ENCODE measurements around the gene CHSY1.
"Not testable (repeated sequence)": the region's sequence is repeated elsewhere in the genome, so short reads cannot be mapped to it uniquely, and the experiment has no call there.

The CHSY1 gene, protein sequence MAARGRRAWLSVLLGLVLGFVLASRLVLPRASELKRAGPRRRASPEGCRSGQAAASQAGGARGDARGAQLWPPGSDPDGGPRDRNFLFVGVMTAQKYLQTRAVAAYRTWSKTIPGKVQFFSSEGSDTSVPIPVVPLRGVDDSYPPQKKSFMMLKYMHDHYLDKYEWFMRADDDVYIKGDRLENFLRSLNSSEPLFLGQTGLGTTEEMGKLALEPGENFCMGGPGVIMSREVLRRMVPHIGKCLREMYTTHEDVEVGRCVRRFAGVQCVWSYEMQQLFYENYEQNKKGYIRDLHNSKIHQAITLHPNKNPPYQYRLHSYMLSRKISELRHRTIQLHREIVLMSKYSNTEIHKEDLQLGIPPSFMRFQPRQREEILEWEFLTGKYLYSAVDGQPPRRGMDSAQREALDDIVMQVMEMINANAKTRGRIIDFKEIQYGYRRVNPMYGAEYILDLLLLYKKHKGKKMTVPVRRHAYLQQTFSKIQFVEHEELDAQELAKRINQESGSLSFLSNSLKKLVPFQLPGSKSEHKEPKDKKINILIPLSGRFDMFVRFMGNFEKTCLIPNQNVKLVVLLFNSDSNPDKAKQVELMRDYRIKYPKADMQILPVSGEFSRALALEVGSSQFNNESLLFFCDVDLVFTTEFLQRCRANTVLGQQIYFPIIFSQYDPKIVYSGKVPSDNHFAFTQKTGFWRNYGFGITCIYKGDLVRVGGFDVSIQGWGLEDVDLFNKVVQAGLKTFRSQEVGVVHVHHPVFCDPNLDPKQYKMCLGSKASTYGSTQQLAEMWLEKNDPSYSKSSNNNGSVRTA

DNA sequence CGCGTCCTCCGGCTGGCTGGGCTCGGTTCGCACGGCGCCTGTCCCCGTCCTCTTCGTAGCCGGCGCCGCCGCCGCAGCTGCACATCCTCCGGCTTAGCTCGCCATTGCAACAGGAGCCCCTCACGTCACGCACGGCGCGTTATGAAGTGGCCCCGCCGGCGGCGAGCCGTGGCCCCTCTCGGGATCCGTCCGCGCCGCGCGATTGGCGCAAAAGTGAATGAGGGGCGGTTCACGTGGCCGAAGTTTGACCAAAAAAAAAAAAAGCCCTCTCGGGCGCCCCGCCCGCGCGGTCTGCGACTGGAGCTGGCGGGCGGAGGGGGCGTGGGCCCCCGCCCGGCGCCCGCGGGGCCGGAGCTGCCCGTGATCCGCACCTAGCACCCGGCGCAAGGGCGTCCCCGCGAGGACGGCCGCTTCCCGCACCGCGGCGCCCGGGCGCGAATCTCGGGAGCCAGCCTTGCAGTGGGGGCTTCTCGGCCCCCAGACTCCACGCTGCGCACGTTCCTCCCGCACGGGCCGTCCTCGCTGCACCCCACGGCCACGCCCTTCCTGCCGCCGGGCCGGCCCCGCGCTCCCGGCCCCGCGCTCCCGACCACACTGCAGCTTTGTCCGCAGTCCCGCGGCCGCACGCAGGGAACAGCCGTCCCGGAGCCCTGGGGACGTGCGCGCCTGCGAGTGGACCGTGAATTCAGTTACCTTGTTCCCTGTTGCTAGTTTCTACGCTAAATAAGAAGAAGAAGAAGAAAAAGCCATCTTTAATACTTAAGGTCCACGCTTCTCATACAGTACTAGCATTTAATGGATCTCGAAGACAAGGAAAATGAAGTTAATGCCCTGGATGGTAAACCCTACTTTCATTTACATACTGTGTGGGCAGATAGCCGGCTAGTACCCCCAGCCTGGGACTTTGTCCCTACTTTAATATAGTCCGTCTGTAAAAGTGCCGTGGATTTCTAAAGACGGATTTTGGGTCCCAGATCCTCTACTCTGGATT, at the start of gene CHSY1:
TSS of gene CHSY1 (minus strand) at position 219 of the 991 bp plus-strand sequence. CDS start 592 bp downstream, outside the sequence.
- DNase-seq: peak; percentile 88

- no peak for DNase-seq
These were observed 44.9 kb upstream of the CHSY1 start for GRCh38 chr15:101296418-101297405.

- peak; percentile 30 for DNase-seq
These were observed 43.8 kb upstream of the CHSY1 start for GRCh38 chr15:101295607-101296161.

DNA sequence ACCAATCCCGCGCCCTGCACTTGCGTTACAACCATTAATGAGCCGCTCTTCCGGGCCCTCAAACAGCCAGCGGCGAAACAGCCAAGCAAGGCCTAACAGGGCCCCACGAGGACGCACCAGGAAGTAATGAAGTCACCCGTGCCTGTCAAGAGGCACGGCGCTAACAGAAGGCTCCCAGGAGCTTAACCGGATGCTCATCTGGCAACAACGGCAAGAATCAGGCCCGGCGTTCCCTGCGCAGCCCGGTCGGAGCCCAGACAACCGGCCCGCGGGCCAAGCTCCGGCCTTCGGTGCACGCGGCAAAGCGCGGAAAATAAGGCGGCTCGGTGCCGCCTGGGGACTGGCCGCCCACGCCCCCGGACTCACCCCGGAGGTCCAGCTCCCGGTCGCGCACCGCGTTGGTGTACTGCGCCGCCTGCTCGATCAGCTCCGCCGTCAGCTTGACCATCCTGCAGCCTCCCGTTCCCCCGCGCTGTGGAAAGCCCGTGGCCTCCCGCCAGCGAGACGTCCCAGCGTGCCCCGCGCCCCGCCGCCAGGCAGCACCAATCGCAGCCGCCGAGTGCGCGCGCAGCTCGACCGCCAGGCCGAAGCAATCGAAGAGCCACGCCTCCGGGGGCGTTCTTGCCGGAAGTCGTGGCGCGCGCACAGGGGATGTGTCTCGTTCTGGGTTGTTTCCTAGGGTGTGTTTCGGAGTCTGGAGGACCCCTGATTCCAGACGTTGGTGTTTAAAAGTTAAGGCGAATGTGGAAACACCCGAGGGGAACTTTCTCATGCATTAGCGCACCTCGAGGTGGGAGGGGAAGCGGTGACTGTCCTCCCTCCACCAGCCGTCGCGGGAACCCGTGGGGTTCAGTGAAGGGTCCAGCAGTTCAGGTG, 43.1 kb upstream of the CHSY1 start, which contains the start of gene SNRPA1:
TSS of gene SNRPA1 (minus strand) at position 518 of the 876 bp plus-strand sequence. CDS start at position 448, 70 bp downstream.
- peak; percentile 95 for DNase-seq

DNA sequence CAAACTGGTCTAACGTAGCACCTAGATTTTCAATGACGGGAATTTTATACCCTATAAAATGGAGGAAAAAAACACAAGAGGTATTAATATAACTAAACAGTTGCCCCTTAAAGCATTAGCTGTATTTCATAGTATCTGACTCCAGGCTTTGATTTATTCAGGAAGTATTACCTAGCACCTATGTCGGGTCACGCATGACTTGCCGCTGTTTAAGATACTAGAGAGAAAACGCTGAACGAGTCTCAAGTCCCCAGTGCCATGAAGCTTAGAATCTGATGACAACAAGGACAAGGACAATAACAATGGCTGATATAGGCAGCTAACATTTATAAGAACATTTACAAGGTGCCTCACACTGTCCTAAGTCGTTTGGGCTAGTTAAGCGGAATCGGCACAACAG, 41.3 kb upstream of the CHSY1 start:
- no peak for DNase-seq

DNA sequence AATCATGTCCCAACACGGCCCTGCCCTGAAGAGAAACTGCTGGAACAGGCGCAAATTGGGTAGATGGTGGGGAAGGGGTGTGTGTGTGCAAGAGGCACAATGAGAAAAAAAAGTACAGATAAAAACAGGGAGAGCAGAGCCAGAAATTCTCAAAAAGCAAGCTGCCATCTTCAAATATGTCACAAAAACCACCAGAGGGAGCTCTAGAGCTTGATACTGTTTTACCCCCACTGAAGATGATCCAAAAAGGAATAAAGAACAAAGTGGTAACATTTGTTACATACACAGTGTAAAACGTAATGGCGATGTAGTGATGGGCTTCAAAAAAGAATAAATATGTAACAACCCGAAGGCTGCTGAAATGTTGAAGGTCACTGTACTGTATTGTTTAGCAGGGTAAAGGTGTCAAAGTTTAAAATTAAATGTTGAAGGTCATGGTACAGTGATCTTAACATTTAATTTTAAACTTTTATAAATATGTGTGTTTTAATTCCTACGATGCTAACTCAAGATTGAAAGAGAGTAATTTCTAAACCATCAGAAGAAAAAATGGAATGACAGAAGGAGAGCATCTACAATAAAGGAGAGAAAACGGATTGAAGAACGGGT, 37.2 kb upstream of the CHSY1 start:
- DNase-seq: peak; percentile 47

DNA sequence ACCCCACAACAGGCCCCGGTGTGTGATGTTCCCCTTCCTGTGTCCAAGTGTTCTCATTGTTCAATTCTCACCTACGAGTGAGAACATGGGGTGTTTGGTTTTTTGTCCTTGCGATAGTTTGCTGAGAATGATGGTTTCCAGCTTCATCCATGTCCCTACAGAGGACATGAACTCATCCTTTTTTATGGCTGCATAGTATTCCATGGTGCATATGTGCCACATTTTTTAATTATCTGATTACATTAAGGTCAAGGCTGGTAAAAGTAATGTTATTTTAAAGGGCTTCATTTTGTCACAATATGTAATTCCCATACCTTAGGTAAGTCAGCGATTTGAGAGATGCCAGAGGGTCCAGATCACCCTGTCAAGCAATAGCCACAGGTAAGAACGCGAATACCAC, 35.5 kb upstream of the CHSY1 start:
- DNase-seq: not testable (repeated sequence)

DNA sequence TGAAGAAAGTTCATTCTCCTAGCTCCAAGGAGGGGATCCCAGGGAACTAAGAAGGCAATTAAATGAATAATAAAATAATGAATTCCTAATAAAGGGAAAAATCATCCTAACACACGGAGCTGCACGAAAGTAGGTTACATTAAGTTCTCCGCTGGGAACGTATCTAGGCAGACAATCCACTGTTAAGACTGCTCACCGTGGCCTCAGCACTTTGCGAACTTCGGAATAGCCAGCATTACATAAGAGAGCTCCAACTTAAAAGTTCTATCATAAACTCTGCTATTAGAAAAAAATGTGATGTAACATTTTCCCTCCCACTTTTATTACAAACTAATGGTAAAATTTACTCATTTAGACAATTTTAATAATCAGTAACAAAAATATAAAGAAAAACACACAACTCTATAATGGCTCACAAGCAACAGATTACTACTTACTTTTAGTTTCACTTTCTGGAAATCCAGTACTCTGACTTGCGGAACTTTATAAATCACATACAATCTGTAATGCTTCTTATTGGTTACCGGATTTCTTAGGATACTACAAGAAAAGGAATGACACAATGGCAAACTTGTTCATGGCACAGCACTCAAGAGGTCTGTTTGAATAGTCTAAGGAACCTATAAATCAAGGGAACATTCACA, 34.7 kb upstream of the CHSY1 start:
- DNase-seq: no peak

- no peak for DNase-seq
These were observed 32.1 kb upstream of the CHSY1 start for GRCh38 chr15:101283931-101284330.

DNA sequence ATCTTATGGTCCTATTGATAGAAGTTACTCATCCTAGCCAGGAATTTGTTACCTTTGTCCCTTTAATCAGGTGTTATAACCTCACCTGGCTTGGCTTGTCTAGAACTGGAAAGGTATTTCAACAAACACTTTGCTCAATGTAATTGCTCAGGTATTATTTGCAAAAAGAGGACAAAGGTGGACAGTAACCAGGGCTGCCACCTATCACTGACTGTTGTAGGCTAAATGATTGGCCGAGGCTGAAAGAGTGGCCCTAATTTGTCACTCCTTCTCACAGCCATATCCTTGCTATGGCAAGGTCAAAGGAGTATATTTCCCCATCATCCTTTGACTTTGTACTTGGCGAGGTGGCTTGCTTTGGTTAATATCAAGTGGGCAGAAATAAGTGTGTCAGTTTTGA, 28.2 kb upstream of the CHSY1 start:
- no peak for DNase-seq

DNA sequence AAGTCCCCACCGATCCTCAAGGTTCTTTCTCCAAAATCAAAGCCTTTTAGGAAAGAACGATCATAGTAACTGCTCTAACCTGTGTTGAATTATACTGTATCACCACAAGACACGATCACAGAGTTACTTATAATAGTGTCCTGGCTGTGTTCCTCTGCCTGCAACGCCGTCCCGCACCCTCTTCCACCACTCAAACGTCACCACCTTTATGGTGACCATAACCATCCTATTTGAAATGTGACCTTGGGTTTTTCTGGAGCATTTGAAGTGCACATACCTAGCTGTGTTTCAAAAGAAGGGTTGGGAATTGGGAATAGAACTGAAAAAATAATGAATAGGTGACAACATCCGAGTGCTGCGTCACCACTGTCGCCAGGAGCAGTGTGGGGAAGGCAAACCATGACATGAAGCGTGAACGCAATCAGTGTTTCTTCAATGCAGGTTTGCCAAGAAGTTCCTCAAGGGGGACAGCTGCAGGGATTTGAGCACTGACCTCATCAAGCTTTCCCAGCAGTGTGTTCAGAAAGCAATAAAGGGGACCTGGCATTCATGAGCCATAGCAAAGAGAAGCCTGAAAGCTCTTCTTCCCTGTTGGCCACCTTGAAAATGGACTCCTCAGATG, 26.2 kb upstream of the CHSY1 start:
- peak; percentile 33 for DNase-seq

- peak; percentile 87 for DNase-seq
These were observed 25.4 kb upstream of the CHSY1 start, which contains the start of gene SELENOS for GRCh38 chr15:101277038-101277822. TSS of gene SELENOS (minus strand) at chr15:101277485. CDS start at chr15:101277417, 68 bp downstream.

GRCh38 chr15:101276501-101277037, 24.7 kb upstream of the CHSY1 start:
- DNase-seq: peak; percentile 34

DNA sequence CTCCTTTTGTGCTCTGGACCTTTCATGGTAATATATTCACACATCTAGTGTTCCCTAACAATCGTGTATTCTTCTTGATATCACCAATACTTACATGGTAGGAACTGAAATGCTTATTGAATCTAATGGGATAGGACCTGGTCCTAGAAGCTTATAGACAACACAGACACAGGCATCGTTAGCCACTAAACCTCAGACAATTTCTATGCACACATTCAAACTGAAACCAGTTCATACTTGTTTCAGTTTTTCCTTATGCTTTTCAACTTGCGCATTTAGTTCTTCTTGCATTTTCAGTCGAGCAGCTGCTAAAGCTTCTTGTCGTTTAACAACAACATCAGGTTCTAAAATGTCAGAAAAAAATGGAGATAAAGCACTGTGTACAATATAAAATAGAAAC, 23.2 kb upstream of the CHSY1 start:
- no peak for DNase-seq

- DNase-seq: no peak
These were observed 21.7 kb upstream of the CHSY1 start for GRCh38 chr15:101273534-101273933.

GRCh38 chr15:101272584-101272983, 20.7 kb upstream of the CHSY1 start:
- no peak for DNase-seq

All from NCI-H1105 treated with DMSO at 0.1 percent for 48 hours (cell line).